SU-DHL-6 (cell line): ENCODE results near the gene MED14.

Source experiments
- CTCF ChIP-seq: fragments of 200-600 bp; sonication (generic); IDR thresholded peaks from one replicate; pipeline ENCODE4 v1.5.1; 2017; ENCODE audit warnings: antibody characterized with exemption, mild to moderate bottlenecking, low read length, moderate library complexity; ENCODE audit not compliant: insufficient read depth, poor library complexity, severe bottlenecking
- EZH2phosphoT487 ChIP-seq: fragments of 200-600 bp; sonication (generic), shearing (Covaris generic); conservative IDR thresholded peaks from 2 replicates; pipeline ENCODE4 v1.6.1; 2018; ENCODE audit warnings: mild to moderate bottlenecking, antibody characterized with exemption, low read length, moderate library complexity, mixed read lengths

GRCh38 chrX:40722930-40723329, 12.4 kb downstream of the MED14 start:
- TF ChIP-seq CTCF (no peak), EZH2phosphoT487 (no peak)
